ACC112 (cell line): ENCODE data around the gene RBCK1.
"Not testable (repeated sequence)": the region's sequence is repeated elsewhere in the genome, so short reads cannot be mapped to it uniquely, and the experiment has no call there.

Source experiments
- H2AFZ ChIP-seq: fragments of 200-600 bp; sonication (generic); one replicate; pipeline ENCODE4 v1.6.0; 2017; ENCODE audit warnings: antibody characterized with exemption, low read length; ENCODE audit not compliant: unreplicated experiment
- H3K27ac ChIP-seq: fragments of 200-600 bp; sonication (generic); 2 replicates; pipeline ENCODE4 v1.5.1; 2014; ENCODE audit warnings: low read depth, mild to moderate bottlenecking, antibody characterized with exemption, low read length, moderate library complexity
- H3K27me3 ChIP-seq: fragments of 200-600 bp; sonication (generic); 2 replicates; pipeline ENCODE4 v1.6.1; 2014; ENCODE audit warnings: mild to moderate bottlenecking, antibody characterized with exemption, low read length, moderate library complexity, mixed read lengths; ENCODE audit not compliant: insufficient read depth
- H3K36me3 ChIP-seq: fragments of 200-600 bp; sonication (generic); 2 replicates; pipeline ENCODE4 v1.6.1; 2016; ENCODE audit warnings: mild to moderate bottlenecking, antibody characterized with exemption, low read length, moderate library complexity, mixed read lengths; ENCODE audit not compliant: insufficient read depth
- H3K4me1 ChIP-seq: fragments of 200-600 bp; sonication (generic); one replicate; pipeline ENCODE4 v1.6.1; 2016; ENCODE audit warnings: low read length, mixed read lengths; ENCODE audit not compliant: insufficient read depth, unreplicated experiment, control insufficient read depth
- H3K4me3 ChIP-seq: fragments of 200-600 bp; sonication (generic); 2 replicates; pipeline ENCODE4 v1.5.1; 2014; ENCODE audit warnings: mild to moderate bottlenecking, low read depth, low read length
- H3K79me2 ChIP-seq: fragments of 200-600 bp; sonication (generic); one replicate; pipeline ENCODE4 v1.6.0; 2016; ENCODE audit warnings: low read length; ENCODE audit not compliant: control insufficient read depth, unreplicated experiment, insufficient read depth

The RBCK1 gene

GRCh38 chr20:440636-441035 lies 32.5 kb downstream of the RBCK1 start:
- Histone ChIP-seq H3K27me3 (no peaks in the 10 kb centered on the region), H3K4me1 (peaks cover 12% of the 10 kb centered on the region), H3K27ac (no peak overlapping the region), H2AFZ (no peak overlapping the region), H3K36me3 (peaks cover 40% of the 10 kb centered on the region), H3K4me3 (no peak overlapping the region), H3K79me2 (peaks cover 10% of the 10 kb centered on the region)

GRCh38 chr20:443223-443775 lies 35.2 kb downstream of the RBCK1 start:
- Histone ChIP-seq H3K4me1 (peaks cover 20% of the 10 kb centered on the region), H3K36me3 (peaks cover 34% of the 10 kb centered on the region), H3K27ac (no peak overlapping the region), H3K4me3 (no peak overlapping the region), H3K27me3 (no peaks in the 10 kb centered on the region), H3K79me2 (peaks cover 21% of the 10 kb centered on the region), H2AFZ (no peak overlapping the region)

- Histone ChIP-seq H3K27ac (peak overlapping the region; percentile 47), H2AFZ (no peak overlapping the region), H3K4me1 (peaks cover 20% of the 10 kb centered on the region), H3K27me3 (no peaks in the 10 kb centered on the region), H3K36me3 (peaks cover 30% of the 10 kb centered on the region), H3K79me2 (peaks cover 23% of the 10 kb centered on the region), H3K4me3 (no peak overlapping the region)
Observed at GRCh38 chr20:444117-444516, 36.0 kb downstream of the RBCK1 start.

- Histone ChIP-seq H3K27me3 (no peaks in the 10 kb centered on the region), H2AFZ (no peak overlapping the region), H3K79me2 (peaks cover 29% of the 10 kb centered on the region), H3K4me3 (no peak overlapping the region), H3K36me3 (peaks cover 26% of the 10 kb centered on the region), H3K27ac (peak overlapping the region; percentile 49), H3K4me1 (peaks cover 20% of the 10 kb centered on the region)
Observed at GRCh38 chr20:444862-445426, 36.8 kb downstream of the RBCK1 start.

GRCh38 chr20:445514-446336 lies 37.6 kb downstream of the RBCK1 start:
- H3K4me1 ChIP-seq = peaks cover 20% of the 10 kb centered on the region
- H3K36me3 ChIP-seq = peaks cover 18% of the 10 kb centered on the region
- H3K27ac ChIP-seq = peak overlapping the region; percentile 49
- H3K79me2 ChIP-seq = peaks cover 34% of the 10 kb centered on the region
- no peak overlapping the region for H3K4me3 ChIP-seq
- no peak overlapping the region for H2AFZ ChIP-seq
- no peaks in the 10 kb centered on the region for H3K27me3 ChIP-seq

GRCh38 chr20:452021-452420 lies 43.9 kb downstream of the RBCK1 start:
- H3K4me1 ChIP-seq, H3K4me3 ChIP-seq, H2AFZ ChIP-seq, H3K27me3 ChIP-seq, H3K36me3 ChIP-seq, H3K27ac ChIP-seq: not testable (repeated sequence)
- H3K79me2 ChIP-seq = peaks cover 52% of the 10 kb centered on the region

- no peak overlapping the region for H3K4me3 ChIP-seq
- no peaks in the 10 kb centered on the region for H3K36me3 ChIP-seq
- peaks cover 3% of the 10 kb centered on the region for H3K4me1 ChIP-seq
- H3K79me2 ChIP-seq = peaks cover 64% of the 10 kb centered on the region
- H3K27me3 ChIP-seq = no peaks in the 10 kb centered on the region
- no peak overlapping the region for H3K27ac ChIP-seq
- no peak overlapping the region for H2AFZ ChIP-seq
Observed at GRCh38 chr20:454951-455350, 46.9 kb downstream of the RBCK1 start.

GRCh38 chr20:458776-459175 lies 50.7 kb downstream of the RBCK1 start:
- H2AFZ ChIP-seq = no peak overlapping the region
- H3K79me2 ChIP-seq = peaks cover 66% of the 10 kb centered on the region
- no peak overlapping the region for H3K4me3 ChIP-seq
- H3K4me1 ChIP-seq = peaks cover 15% of the 10 kb centered on the region
- no peaks in the 10 kb centered on the region for H3K27me3 ChIP-seq
- no peak overlapping the region for H3K27ac ChIP-seq
- no peaks in the 10 kb centered on the region for H3K36me3 ChIP-seq

- Histone ChIP-seq H3K36me3 (no peaks in the 10 kb centered on the region), H3K4me1 (peaks cover 15% of the 10 kb centered on the region), H3K27ac (no peak overlapping the region), H3K4me3 (peak overlapping the region; percentile 93), H3K79me2 (peaks cover 61% of the 10 kb centered on the region), H2AFZ (no peak overlapping the region), H3K27me3 (no peaks in the 10 kb centered on the region)
Observed at GRCh38 chr20:460180-460579, 52.1 kb downstream of the RBCK1 start.

- no peak overlapping the region for H2AFZ ChIP-seq
- peaks cover 60% of the 10 kb centered on the region for H3K79me2 ChIP-seq
- H3K4me1 ChIP-seq = peaks cover 15% of the 10 kb centered on the region
- H3K27ac ChIP-seq = no peak overlapping the region
- H3K36me3 ChIP-seq = no peaks in the 10 kb centered on the region
- peak overlapping the region; percentile 93 for H3K4me3 ChIP-seq
- H3K27me3 ChIP-seq = no peaks in the 10 kb centered on the region
Observed at GRCh38 chr20:460707-461106, 52.6 kb downstream of the RBCK1 start.
